Stimulated activated CD4-positive, alpha-beta T cell treated with anti-CD3 and anti-CD28 coated beads, Interleukin-1b, Interleukin-23, amount 100 ng/mL, for 4 hours (primary cell): Measurements from ENCODE around the gene RAP1GAP.

Source experiments
- DNase-seq, 2 donors: peaks; one replicate each; pipeline ENCODE4 v3.0.0-alpha.2; 2020; ENCODE audit warnings: low read depth in 2 of 2

The RAP1GAP gene

DNA sequence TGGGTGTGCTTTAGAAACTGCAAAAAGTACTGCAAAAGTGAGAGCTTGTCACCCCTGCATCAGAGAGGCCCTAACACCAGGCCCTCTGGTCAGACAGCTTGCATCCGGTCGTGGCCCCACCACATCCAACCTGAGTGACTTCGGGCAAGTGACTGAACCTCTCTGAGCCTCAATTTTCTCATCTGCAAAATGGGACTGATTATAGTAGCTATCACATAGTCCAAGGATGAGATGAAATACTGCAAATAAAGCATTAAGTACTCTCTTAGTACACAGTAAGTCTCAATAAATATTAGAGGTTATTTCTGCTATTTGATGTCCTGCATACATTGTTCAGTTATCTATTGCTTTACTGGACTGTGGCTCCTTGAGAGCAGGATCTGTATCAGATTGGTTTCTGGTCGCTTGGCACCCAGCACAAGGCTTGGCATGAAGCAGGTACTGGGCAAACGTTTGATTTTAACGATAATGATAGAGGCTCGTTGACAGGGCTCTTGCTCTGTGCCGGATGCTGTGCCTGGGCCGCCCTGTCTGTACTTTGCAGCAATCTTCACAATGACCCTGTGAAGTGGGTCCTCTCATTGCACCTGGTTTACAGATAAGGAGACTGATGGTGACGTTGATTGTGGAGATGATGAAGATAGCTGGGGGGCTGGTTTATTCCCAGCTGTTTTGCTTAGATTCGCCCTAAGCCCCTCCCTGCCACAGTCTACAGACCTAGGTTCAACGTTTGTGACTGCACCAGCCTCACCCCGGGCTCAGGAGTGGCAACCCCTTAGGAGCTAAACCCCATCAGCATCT, 43.6 kb downstream of the RAP1GAP start:
- DNase-seq = no peak

DNA sequence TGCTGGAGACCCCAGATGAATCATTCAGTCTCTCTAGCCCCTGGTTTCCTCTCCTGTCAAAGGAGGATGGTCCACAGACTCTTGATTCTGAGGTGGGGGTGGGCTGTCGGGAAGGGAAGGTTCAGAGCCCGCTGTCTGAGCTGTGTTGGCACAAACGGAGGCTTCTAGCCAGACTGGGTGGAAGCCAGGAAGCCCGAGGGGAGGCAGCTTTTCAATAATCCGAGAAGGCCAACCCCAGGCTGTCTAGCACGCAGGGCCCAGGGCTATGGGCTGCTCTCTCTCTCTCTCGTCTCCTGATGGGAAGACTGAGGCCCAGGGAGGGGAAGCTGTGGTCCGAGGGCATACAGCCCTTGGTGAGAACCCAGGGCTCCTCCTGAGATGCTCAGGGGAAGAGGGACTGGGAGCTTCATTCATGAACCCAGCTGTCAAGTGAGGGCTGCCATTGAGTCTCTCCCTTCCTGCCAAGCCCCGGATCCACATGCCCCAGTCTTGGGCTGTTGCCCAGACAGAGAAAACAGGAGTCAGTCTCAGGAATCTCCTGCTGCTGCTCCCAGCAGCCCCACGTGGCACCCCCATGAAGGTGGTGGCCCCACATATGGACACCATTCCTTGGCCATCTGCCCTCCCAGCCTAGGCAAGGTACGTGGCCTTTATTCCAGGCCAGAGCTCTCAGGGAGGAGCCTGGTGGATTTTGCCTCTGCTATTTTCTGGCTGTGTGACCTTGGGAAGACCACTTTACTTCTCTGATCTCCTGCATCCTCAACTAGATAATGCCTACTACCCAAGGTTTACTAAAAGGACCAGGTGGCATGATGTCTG, 44.4 kb downstream of the RAP1GAP start:
- DNase-seq = no peak

DNA sequence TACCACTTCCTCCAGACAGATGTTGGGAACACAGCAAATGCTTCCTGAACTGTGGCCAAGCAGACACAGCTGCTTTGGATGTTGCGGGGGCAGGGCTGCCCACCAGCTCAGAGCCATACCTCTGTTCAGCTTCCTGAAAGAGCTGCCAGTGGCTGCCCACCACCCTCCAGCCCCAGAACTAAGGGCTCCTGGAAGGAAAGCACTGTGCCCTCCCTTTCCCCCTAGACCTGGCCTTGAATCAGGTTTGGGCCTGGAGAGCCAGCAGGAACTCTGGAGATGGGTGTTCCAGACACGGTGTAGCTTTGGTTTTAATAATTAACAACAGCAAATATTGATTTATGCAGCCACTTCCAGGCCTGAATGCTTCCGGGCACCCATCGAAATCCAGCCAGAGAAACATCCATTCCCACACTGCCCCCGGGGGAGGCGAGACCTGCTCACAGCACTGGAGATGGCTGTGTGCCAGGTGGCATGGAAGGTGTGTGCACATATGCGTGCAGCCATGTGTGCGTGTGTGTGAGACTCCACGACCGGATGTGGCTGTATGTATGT, 45.7 kb downstream of the RAP1GAP start:
- DNase-seq = no peak

DNA sequence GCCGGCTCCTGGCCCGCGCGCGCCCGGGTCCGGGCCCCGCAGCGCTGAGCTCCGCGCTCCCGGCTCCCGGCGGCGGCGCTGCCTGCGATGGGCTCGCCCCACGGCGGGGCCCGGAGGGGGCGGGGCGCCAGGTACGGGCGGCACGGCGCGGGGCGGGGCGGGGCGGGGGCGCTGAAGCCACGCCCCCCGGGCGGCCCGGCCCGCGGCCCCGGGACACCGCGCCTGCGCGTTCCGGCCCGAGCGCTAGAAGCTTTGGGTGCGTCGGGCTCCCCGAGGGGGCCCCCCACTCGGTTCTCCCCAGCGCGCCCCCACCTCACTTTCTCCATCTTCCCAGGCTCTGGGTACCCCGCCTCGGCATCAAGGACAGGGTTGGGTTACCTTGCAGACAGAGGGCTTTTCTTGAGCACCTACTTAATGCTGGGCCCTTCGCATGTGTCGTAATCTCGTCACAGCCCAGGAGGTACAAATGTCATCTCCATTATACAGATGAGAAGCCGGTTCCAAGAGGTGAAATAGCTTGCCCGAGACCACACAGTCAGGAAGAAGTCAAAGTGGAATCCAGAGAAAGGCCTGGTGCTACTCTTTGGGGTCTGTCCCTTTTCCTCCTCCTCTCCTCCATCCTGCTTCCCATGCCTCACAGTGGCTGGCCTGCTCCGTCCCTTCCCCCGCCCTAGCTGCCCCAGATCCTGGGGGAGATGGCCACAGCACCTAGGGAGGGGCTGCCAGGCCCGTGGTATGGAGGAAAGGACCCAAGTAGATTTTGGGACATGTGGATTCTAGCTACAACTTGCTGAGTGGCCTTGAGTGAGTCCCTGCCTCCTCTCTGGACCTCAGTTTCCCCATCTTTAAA, 46.5 kb downstream of the RAP1GAP start:
- DNase-seq = peak; percentile 37 to 60

DNA sequence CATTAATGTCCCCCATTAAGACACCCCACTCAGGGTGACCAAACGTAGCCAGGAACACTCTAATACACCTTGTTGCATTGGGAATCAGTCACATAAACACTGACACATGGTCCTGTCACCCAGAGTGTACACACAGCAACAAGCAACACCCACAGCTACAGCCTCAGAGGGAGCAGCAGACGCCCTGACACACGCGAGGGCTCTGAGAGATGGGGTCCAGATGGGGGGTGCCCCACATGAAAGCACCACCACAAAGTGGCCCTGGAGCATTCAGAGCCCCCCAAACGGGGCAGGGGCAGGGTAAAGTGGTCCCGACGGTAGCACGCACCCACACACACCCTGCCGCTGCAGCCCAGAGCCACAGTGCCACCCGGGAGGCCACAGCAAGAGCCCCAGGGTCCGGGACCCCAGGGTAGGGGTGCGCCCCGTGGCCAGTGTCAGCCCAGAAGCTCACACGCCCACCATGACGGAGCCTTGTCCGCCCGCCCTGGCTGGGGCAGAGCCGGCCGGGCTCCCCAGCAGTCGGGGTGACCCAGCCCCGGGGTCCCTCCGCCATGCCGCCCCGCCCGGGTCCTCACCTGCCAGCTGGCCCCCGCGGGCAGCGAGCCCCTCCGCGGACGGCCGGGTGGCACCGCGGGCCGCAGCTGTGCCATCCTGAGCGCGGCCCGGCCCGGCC, 47.3 kb downstream of the RAP1GAP start:
- DNase-seq = no peak

DNA sequence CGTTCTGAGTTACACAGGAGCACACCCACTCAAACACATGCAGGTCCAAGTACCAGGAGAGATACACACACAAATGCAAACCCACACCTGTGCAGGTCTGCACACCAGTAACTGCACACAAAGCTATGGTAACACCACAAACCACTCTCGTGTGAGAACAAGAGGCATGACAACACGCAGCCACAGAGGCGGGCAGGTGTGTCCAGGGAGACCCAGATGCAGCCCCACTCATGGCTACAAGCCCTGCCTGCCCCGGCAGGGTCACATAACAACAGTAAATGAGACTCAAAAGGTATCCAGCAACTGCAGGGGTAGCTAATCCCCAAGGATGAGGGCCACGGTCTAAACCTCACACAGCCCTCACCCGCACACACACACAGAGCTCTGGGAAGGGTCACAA, 48.1 kb downstream of the RAP1GAP start:
- DNase-seq = no peak

DNA sequence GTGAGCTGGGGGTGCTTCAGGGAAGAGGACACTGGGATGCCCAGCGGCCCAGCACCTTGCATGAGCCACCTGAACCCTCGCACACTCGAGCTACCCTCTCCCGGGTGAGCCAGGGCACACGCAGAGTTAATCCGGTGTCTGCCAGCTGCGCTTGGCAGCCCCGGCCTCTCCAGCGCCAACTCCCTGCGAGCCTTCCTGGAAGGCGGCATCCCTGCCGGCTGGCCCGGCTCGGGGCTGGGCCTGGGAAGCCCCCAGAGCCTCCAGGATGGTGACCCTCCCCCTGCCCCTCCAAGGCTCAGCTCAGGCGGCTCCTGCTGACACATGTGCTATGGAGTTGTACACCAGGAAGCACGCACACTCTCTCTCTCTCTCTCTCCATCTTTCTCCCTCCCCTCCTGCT, 48.7 kb downstream of the RAP1GAP start:
- DNase-seq = no peak

DNA sequence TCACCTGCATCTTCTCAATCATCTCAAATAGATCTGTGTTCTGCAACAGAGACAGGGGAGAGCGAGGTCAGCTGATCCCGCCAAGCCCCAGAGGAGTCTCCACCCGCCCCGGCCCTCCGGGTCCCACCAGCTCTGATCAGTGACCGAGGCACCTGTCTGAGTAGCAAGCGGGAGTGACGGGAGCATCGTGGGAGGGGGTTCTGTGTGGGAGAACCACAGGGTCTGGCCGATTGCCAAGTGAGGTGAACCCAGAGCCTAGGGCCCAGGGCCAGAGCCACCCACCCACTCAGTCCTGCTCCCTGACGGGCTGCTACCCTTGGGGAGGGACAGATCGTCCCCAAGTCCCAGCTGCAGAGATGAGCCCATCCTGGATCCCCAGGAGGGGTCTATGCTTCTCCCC, 49.1 kb downstream of the RAP1GAP start:
- DNase-seq = no peak

DNA sequence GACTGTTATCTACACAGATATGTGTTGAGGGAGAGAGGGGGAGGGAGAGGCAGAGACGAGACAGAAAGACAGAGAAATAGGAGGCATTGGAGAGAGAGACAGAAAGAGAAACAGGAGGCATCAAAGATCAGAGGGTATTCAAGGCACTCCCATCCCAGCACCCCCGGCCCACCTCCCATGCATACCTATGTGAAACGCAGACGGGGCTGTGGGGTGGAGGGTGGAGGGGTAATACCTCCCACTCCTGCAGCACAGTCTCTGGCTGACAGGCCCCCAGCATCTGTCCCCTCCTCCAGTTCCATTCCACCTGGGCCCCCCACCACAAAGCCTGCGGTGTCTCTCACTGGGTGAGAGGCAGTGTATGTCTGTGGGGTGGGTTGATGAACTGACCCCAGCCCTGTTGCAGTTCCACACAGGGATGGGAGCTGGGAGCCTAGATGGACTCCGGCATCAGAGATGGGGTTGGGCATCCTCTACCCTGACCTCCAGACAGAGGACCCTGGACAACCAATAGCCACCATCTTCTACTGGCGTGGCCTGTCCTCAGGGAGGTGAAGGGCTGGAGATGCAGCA, 49.7 kb downstream of the RAP1GAP start:
- DNase-seq = no peak

DNA sequence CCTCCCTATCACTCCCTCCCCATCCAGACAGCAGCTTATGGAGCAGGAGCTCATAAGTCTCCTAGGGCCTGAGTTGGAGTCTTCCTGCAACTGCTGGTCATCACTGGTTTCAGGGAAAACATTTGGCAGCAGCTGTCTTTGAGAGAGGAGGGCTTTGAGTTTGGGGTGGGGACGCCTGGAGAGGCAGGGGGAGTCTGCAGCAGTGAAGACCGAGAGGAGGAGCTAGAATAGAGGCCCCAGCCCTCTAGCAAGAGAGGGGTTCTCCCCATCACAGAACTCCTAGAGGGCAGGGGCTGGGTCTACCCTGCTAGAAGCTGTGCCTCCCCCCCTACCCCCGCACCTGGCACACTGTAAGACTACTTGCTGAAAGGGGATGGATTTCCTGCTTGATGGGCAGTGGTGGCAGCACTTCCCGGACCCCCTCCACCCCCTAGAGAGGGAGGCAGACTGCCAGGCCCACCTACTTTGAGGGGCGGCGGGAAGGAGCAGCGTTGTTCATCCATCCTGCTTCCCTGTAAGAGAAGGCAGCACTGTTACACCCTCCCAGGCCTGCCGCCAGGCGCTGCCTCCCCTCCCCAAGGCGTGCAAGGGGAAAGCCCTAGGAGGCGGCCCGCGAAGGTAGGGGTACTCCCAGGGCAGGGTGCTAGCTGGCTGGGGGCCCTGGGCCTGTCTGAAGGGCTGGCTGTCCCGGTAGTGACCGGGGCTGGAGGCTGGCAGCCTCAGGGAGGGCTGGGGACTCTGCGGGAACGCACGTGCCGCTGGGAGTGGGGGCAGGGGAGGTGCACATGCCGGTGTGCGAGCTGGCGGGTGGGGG, 50.4 kb downstream of the RAP1GAP start:
- no peak for DNase-seq

DNA sequence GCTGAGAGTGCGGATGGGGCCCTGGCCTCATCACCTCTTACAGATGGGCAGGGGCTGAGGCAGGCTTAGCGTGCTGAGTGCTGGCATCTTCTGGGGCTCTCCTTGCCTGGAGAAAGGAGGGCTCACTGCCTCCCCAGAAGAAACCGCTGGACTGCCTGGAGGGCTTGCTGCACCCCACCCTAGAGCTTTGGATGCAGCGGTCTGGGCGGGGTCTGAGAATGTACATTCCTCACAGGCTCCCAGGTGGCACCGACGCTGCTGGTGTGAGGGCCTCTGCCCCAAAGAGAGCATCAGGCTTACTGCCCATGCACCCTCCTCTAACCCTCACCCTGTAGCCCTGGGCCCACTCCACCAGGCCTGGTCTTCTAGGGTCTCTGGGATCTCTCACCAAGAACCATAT, 51.1 kb downstream of the RAP1GAP start:
- no peak for DNase-seq

DNA sequence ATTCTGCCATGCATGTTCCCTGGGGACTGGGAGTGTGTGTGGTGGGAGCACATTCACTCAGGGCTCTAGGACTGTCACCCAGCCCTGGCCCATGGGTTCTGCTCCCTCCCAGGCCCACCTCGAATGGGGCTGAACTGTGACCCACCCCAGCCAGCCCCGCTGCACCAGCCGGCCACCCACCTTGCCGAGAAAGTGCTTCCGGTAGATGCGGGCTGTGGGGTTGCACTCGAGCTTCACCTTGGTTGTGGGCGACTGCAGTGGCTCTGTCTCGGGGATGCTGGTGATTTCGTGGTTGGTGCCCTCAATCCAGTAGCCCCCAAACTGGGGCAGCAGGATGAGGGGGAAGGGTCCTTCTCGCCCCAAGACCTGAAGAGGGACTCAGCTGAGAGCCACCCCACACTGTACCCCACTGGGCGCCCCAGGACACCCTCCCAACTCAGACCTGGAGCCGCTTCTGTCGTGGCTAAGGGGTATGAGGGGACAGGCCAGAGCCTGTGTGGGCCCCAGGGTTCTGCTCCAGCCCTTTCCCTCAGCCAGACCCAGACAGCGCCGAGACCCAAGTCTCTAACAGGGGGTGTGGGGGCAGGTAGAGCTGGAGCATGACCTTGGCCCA, 51.9 kb downstream of the RAP1GAP start:
- no peak for DNase-seq

DNA sequence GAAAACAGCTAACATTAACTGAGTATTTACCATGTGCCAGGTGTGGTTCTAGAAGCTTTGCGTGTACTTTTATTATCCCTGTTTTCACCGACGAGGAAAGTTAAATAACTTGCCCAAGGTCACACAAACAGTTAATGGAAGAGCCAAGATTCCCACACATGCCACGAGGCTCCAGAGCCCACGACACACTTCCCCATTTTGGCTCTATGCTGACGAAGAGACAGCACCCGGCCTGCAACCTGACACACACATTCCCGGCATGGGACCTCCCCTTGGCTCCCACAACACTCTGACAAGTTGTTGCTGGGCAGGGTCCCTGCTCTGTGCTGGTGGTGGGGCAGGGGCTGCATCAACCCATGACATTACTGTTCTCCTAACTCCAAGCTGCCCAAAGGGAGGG, 52.8 kb downstream of the RAP1GAP start:
- DNase-seq = no peak

DNA sequence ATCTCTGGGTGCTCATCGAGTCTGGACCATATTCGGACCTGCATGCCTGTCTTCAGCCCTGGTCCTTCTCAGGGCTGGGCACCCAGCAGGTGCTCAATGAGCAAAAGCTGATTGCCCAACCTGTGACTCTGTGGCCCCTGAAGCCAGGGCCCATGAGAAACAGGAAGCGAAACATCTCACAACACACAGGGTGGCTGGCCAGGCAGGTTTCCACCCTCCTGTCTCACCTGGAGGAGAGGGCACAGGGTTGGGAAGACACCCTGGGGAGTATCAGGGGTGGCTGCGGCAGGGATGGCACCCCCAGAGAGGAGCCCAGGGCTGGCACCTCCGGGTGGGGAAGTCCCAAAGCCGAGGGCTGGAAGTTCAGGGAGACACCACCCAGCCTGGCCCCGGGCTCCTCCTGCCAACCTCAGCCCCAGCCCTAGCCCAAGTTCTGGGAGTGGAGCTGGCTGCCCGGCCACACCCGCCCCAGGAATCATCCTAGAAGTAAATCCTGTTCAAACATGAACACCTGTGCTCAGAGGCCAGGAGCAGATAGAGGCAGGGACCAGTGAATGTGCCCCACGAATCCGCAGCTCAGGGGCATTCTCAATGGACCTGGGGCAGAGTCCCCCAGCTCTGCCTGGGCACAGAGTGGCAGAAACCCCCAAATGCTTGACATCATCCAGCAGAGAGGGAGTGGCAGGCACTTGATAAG, 54.6 kb downstream of the RAP1GAP start:
- DNase-seq = no peak

DNA sequence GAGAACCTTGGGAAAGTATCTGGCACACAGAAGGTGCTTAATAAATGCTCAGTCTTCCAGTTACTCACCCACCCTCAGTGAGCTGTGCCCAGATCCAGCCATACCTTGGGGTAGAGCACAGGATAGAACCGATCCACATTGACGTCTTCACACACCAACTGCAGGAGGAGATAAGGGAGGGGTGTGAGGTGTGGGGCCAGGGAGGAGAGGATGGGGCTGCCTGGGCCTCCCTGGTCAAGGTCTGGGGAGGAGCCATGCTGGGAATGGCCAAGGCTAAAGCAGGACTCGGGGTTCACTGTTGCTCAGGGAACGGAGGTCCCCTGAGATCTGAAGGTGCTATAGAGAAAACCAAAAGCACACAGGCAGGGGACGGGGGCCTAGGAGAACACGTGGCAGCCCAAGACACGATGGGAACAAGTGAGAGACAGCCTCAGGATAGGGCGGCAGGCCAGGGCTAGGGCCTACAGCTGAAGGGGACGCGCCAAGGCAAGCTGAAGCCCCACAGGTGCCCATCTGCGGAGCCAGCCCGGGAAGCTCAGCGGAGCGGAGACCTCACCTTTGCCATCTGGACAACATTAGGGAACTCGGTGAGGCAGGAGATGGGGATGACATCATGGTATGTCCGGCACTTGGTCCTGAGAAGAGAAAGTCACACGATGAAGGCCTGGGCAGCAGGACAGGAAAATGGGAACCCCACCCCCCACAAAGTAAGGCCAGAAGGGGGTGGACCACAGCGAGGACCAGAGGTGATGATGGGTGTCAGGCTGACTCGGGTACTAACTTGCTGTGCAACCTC, 55.9 kb downstream of the RAP1GAP start:
- DNase-seq = no peak

DNA sequence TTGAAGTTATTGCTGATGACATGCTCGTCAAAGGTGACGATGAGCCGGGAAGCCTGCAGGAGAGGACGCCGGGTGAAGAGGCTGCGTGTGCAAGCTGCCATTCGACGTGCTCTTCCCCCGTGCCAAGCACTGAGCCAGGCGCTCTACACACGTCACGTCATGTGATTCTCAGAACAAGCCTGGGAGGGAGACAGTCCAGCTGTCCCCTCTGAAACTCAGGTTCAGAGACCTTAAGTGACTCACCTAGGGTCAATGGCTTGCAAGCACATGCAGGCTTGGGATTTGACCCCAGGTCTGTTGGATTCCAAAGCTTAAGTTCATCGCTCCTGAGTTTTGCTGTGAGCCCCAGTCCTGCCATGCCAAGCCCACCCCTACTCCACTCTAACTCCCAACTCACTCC, 57.1 kb downstream of the RAP1GAP start:
- no peak for DNase-seq

DNA sequence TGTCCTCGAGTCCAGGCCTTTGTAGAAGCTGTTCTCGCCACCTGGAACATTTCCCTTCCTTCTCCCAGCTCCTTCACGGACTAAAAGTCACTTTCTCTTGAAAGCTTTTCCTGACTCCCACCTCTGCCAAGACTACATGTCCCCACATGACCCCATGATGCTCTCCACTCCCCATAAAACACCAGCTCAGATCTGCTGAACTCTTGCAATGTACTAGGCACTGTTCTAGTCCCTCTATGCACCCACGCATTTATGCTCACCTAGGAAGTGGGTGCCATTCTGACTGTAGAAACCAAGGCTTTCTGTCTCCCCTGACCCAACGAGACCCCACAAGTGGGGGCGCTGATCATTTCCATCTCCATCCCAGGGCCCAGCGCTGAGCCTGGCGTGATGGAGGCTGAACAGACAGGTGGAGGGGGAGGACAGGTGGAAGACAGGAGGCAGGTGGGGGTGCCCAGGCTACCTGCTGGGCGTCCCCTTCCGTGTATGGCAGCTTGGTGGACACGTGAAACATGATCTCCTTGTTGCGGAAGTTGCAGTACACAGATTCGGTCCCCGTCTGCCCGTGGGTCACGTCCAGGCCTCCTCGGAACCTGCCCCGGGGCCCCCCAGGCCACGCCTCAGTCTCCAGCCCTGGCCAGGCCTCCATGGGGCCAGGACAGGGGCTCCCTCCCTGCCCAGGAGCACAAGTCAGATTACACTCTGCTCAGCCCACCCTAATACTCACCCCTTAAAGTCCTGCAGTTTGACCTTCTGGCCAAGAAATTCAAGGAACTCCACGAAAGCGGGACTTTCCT, 58.0 kb downstream of the RAP1GAP start:
- DNase-seq = no peak
